Stomach (tissue), 4 donors: ENCODE results near the gene KIAA1671.

ENCODE experiments used
- CTCF ChIP-seq, 7 experiments: fragments of 450-650 bp in 4 of 7; fragments of 200-600 bp in 3 of 7; sonication (generic) in 3 of 7; IDR thresholded peaks; one replicate each; pipeline ENCODE4 v1.5.1; 2016 to 2019; ENCODE audit warnings: antibody characterized with exemption in 7 of 7, control low read depth in 2 of 7, mild to moderate bottlenecking in 1 of 7
- POLR2A ChIP-seq, 4 donors: fragments of 450-650 bp; IDR thresholded peaks; one replicate each; pipeline ENCODE4 v1.6.1; 2016; ENCODE audit warnings: antibody characterized with exemption in 4 of 4, control low read depth in 2 of 4, mild to moderate bottlenecking in 1 of 4, moderate library complexity in 1 of 4
- POLR2AphosphoS5 ChIP-seq, 3 donors: sonication (generic); formaldehyde crosslinking; IDR thresholded peaks; one replicate each; pipeline ENCODE4 v1.6.1; 2016; ENCODE audit warnings: antibody characterized with exemption in 3 of 3

- TF ChIP-seq POLR2A (IDR thresholded peaks at IDR 0.05) = no peak
- no peak for TF ChIP-seq CTCF (IDR thresholded peaks at IDR 0.05)
- no peak for TF ChIP-seq POLR2AphosphoS5 (IDR thresholded peaks at IDR 0.05)
These were observed 214.6 kb downstream of the KIAA1671 start for GRCh38 chr22:25167082-25167481.
